Right lobe of liver (tissue), 6 donors: ENCODE results near the gene PHF12. TPM values are rescaled to one million over a fixed set of nuclear protein-coding genes. Genes with fewer than 3 reads are reported as not detected.
A peak's percentile ranks its signal among the peaks of the same experiment; 100 is the strongest.

Source experiments
- ATAC-seq, 4 donors: fragments of 200-7000 bp; cut with Tn5 transposase; one replicate each; pipeline ENCODE4 v1.9.1; 2020; ENCODE audit warnings: mild to moderate bottlenecking in 4 of 4, moderate library complexity in 4 of 4
- DNase-seq, 3 donors: peaks; one replicate each; pipeline ENCODE4 v3.0.0-alpha.2; 2020
- H3K27ac ChIP-seq, 3 donors: fragments of 200-600 bp; one replicate each; pipeline ENCODE4 v1.8.0; 2022
- H3K27me3 ChIP-seq, 2 donors: fragments of 200-600 bp; one replicate each; pipeline ENCODE4 v1.8.0; 2022
- H3K36me3 ChIP-seq, 4 donors: fragments of 200-600 bp; sonication (generic) in 1 of 4; one replicate each; pipeline versions ENCODE4 v1.5.1 to v1.8.0; 2017 to 2022; ENCODE audit warnings: control low read depth in 1 of 4
- H3K4me1 ChIP-seq, 4 donors: fragments of 200-600 bp; sonication (generic) in 1 of 4; one replicate each; pipeline versions ENCODE4 v1.5.1 to v1.8.0; 2017 to 2022; ENCODE audit warnings: control low read depth in 1 of 4
- H3K4me3 ChIP-seq, 3 donors: fragments of 200-600 bp; one replicate each; pipeline ENCODE4 v1.8.0; 2022
- H3K9me3 ChIP-seq, 4 donors: fragments of 200-600 bp; sonication (generic) in 1 of 4; one replicate each; pipeline versions ENCODE4 v1.5.1 to v1.8.0; 2017 to 2022; ENCODE audit warnings: control low read depth in 1 of 4
- CTCF ChIP-seq, 4 donors: fragments of 200-600 bp in 3 of 4; fragments of 450-650 bp in 1 of 4; IDR thresholded peaks; one replicate each; pipeline versions ENCODE4 v1.5.1 to v1.8.0; 2016 to 2022; ENCODE audit warnings: antibody characterized with exemption in 4 of 4, mild to moderate bottlenecking in 2 of 4
- POLR2A ChIP-seq: fragments of 450-650 bp; IDR thresholded peaks from one replicate; pipeline ENCODE4 v1.6.1; 2017; ENCODE audit warnings: antibody characterized with exemption, mild to moderate bottlenecking
- WGBS: methylation state at CpG from one replicate; pipeline ENCODE4 v1.1.6; 2018; ENCODE audit warnings: low coverage, low lambda C conversion rate; ENCODE audit not compliant: insufficient coverage; ENCODE audit errors: missing lambda C conversion rate; 5-methylcytosine and 5-hydroxymethylcytosine counted together
- intact Hi-C, 2 donors: fragments of 100-400 bp; cut with DNase I; formaldehyde crosslinking; loops; one replicate each; pipeline versions ENCODE4 v1.11.2 to v1.14.1; 2022
- total RNA-seq, 6 experiments: library from RNA; depleted of rRNA in 2 of 6; stranded (reverse); fragments of >200 nt in 2 of 6; fragmentation: NEBNext Ultra II Directional in 3 of 6; extraction: Animal tissue kit (Norgen Biotek cat#: 25700) in 3 of 6; gene quantifications; one replicate each; pipeline versions ENCODE4 v1.1.0 to v1.2.4, GENCODE V29; 2016 to 2023
- donor health status: DM: no; HTN: yes; CAD: no.
- donor health status: DM: no; HTN: no; CAD: no.
- donor health status: DM: no; HTN: no; CAD: no.
- donor health status: DM: no; HTN: yes; CAD: no.
- donor health status: DM: no; HTN: yes; CAD: no.

Gene PHF12
- total RNA-seq, 6 experiments from 2014 or later, result 13.0 to 33.1 (median 17.4) TPM

- Histone ChIP-seq H3K27me3 (no peaks in the 10 kb centered on the region), H3K27ac (no peak overlapping the region), H3K36me3 (no peaks in the 10 kb centered on the region), H3K9me3 (no peaks in the 10 kb centered on the region), H3K4me1 (peaks cover 0 to 22% (median 0%) of the 10 kb centered on the region in 4 donors), H3K4me3 (no peak overlapping the region)
- ATAC-seq (no peak), DNase-seq (no peak)
- TF ChIP-seq CTCF (IDR thresholded peaks at IDR 0.05) (no peak), POLR2A (no peak)
- intact Hi-C loops, result no loop called here
- 91% methylated on average over 2 of the region's 2 CpGs for WGBS
These were observed 27.1 kb upstream of the PHF12 start for GRCh38 chr17:28978356-28978964.

GRCh38 chr17:28977659-28978355, 26.5 kb upstream of the PHF12 start:
- no peak for DNase-seq
- Histone ChIP-seq H3K4me1 (peaks cover 0 to 24% (median 0%) of the 10 kb centered on the region in 4 donors), H3K27me3 (no peaks in the 10 kb centered on the region), H3K36me3 (no peaks in the 10 kb centered on the region), H3K9me3 (no peaks in the 10 kb centered on the region), H3K27ac (no peak overlapping the region), H3K4me3 (no peak overlapping the region)
- intact Hi-C loops, result no loop called here
- TF ChIP-seq POLR2A (no peak), CTCF (IDR thresholded peaks at IDR 0.05) (no peak)
- WGBS, result 84% methylated on average over 4 of the region's 8 CpGs
- no peak for ATAC-seq

- Histone ChIP-seq H3K27ac (no peak overlapping the region), H3K27me3 (no peaks in the 10 kb centered on the region), H3K36me3 (no peaks in the 10 kb centered on the region), H3K4me1 (peaks cover 0 to 37% (median 7%) of the 10 kb centered on the region in 4 donors), H3K4me3 (no peak overlapping the region), H3K9me3 (no peaks in the 10 kb centered on the region)
- peak in 1 of 3 donors; percentile 59 for DNase-seq
- 40% methylated on average over 1 of the region's 5 CpGs for WGBS
- ATAC-seq, result peak in 1 of 4 donors; percentile 32
- intact Hi-C loops, result no loop called here
- TF ChIP-seq CTCF (IDR thresholded peaks at IDR 0.05) (no peak), POLR2A (no peak)
These were observed 24.3 kb upstream of the PHF12 start for GRCh38 chr17:28975646-28976045.

GRCh38 chr17:28975031-28975430, 23.7 kb upstream of the PHF12 start:
- no peak overlapping the region for H3K27ac ChIP-seq
- intact Hi-C loops, result no loop called here
- no peak for TF ChIP-seq POLR2A
- no peak for TF ChIP-seq CTCF (IDR thresholded peaks at IDR 0.05)
- peaks cover 0 to 43% (median 9%) of the 10 kb centered on the region in 4 donors for H3K4me1 ChIP-seq
- no peaks in the 10 kb centered on the region for H3K27me3 ChIP-seq
- 64% methylated on average over 2 of the region's 2 CpGs for WGBS
- DNase-seq (peak in 2 of 3 donors; percentile 67 to 71), ATAC-seq (peak in 1 of 4 donors; percentile 57)
- no peaks in the 10 kb centered on the region for H3K36me3 ChIP-seq
- H3K4me3 ChIP-seq, result no peak overlapping the region
- no peaks in the 10 kb centered on the region for H3K9me3 ChIP-seq
